IMR-90 (cell line): ENCODE data around the gene CEBPB. TPM values are rescaled to one million over a fixed set of nuclear protein-coding genes. Genes with fewer than 3 reads are reported as not detected.

Source experiments
- ATAC-seq: fragments of 200-7000 bp; cut with Tn5 transposase; 2 replicates; pipeline ENCODE4 v1.9.1; 2020; ENCODE audit warnings: low read depth, mild to moderate bottlenecking, moderate library complexity
- BruUV-seq: library from RNA; stranded (reverse); fragments of 400-500 nt; replicated peaks from 2 replicates; lab custom pipeline; 2021; lab: Mats Ljungman, UMichigan
- CTCF ChIA-PET: fragments of 300-600 bp; formaldehyde crosslinking; extraction: SDS; loops from one replicate; lab custom pipeline; 2021; ENCODE audit warnings: antibody characterized with exemption; lab: Yijun Ruan, JAX
- POLR2A ChIA-PET: fragments of 300-600 bp; sonication (Branson Sonifier 250); formaldehyde crosslinking; loops from one replicate; lab custom pipeline; 2022; ENCODE audit warnings: antibody characterized with exemption; ENCODE audit not compliant: unreplicated experiment; lab: Charles Lee
- DNase-seq: peaks from one replicate; pipeline ENCODE4 v3.0.0; 2013
- H2AFZ ChIP-seq: replicated peaks from 2 replicates; pipeline ENCODE3; 2013; ENCODE audit warnings: low read length, mild to moderate bottlenecking; ENCODE audit not compliant: poor library complexity
- H2AK5ac ChIP-seq: 2 replicates; pipeline ENCODE4 v1.6.1; 2013; ENCODE audit warnings: low read depth, low read length, inconsistent platforms
- H2AK9ac ChIP-seq: replicated peaks from 2 replicates; pipeline ENCODE3; 2013; ENCODE audit warnings: mild to moderate bottlenecking, low read depth, low read length, moderate library complexity; ENCODE audit not compliant: poor library complexity
- H2BK120ac ChIP-seq: 2 replicates; pipeline ENCODE4 v1.6.1; 2013; ENCODE audit warnings: low read depth, low read length, inconsistent platforms
- H2BK15ac ChIP-seq: 3 replicates; pipeline ENCODE4 v1.6.1; 2013; ENCODE audit warnings: low read depth, low read length, inconsistent platforms
- H2BK20ac ChIP-seq: 2 replicates; pipeline ENCODE4 v1.6.1; 2013; ENCODE audit warnings: low read depth, mild to moderate bottlenecking, inconsistent platforms, low read length, moderate library complexity
- H2BK5ac ChIP-seq: 2 replicates; pipeline ENCODE4 v1.6.1; 2013; ENCODE audit warnings: mild to moderate bottlenecking, low read depth, low read length, inconsistent platforms; ENCODE audit not compliant: poor library complexity, severe bottlenecking
- H3K14ac ChIP-seq: replicated peaks from 2 replicates; pipeline ENCODE4 v1.6.1; 2013; ENCODE audit warnings: low read depth, low read length, inconsistent platforms
- H3K18ac ChIP-seq: 2 replicates; pipeline ENCODE4 v1.6.1; 2013; ENCODE audit warnings: low read depth, low read length, control low read depth
- H3K23ac ChIP-seq: 2 replicates; pipeline ENCODE4 v1.6.1; 2013; ENCODE audit warnings: low read depth, low read length, inconsistent platforms
- H3K27ac ChIP-seq: 2 replicates; pipeline ENCODE4 v1.5.1; 2013; ENCODE audit warnings: mild to moderate bottlenecking, control low read depth, low read length; ENCODE audit not compliant: insufficient read depth
- H3K27me3 ChIP-seq: 2 replicates; pipeline ENCODE4 v1.6.1; 2013; ENCODE audit warnings: low read length; ENCODE audit not compliant: control insufficient read depth, insufficient read depth
- H3K36me3 ChIP-seq: 2 replicates; pipeline ENCODE4 v1.6.1; 2013; ENCODE audit warnings: low read length, mixed read lengths; ENCODE audit not compliant: control insufficient read depth, insufficient read depth
- H3K4ac ChIP-seq: 2 replicates; pipeline ENCODE4 v1.6.1; 2013; ENCODE audit warnings: low read depth, low read length, inconsistent platforms
- H3K4me1 ChIP-seq: 2 replicates; pipeline ENCODE4 v1.6.1; 2013; ENCODE audit warnings: low read length, mixed read lengths; ENCODE audit not compliant: control insufficient read depth, insufficient read depth
- H3K4me2 ChIP-seq: 2 replicates; pipeline ENCODE4 v1.6.1; 2013; ENCODE audit warnings: low read depth, mild to moderate bottlenecking, control low read depth, low read length, moderate library complexity
- H3K4me3 ChIP-seq: 2 replicates; pipeline ENCODE4 v1.5.1; 2013; ENCODE audit warnings: low read depth, mild to moderate bottlenecking, control low read depth, low read length, moderate library complexity; ENCODE audit not compliant: insufficient read depth
- H3K56ac ChIP-seq: 2 replicates; pipeline ENCODE4 v1.6.1; 2013; ENCODE audit warnings: low read length, inconsistent platforms; ENCODE audit not compliant: insufficient read depth; ENCODE audit errors: extremely low read depth
- H3K79me1 ChIP-seq, 2 experiments: 2 replicates each; pipeline ENCODE4 v1.6.1; 2013; ENCODE audit warnings: low read length in 2 of 2, inconsistent platforms in 1 of 2, low read depth in 1 of 2
- H3K9ac ChIP-seq: 2 replicates; pipeline ENCODE4 v1.6.1; 2013; ENCODE audit warnings: low read depth, low read length, control low read depth
- H3K9me1 ChIP-seq: 2 replicates; pipeline ENCODE4 v1.6.1; 2013; ENCODE audit warnings: low read length, inconsistent platforms; ENCODE audit not compliant: insufficient read depth
- H3K9me3 ChIP-seq: 2 replicates; pipeline ENCODE4 v1.6.1; 2013; ENCODE audit warnings: low read length; ENCODE audit not compliant: control insufficient read depth, insufficient read depth
- H4K20me1 ChIP-seq: 2 replicates; pipeline ENCODE4 v1.6.1; 2013; ENCODE audit warnings: low read length, inconsistent platforms; ENCODE audit not compliant: insufficient read depth
- H4K5ac ChIP-seq: 2 replicates; pipeline ENCODE4 v1.6.1; 2013; ENCODE audit warnings: mild to moderate bottlenecking, low read depth, low read length, control low read depth
- H4K8ac ChIP-seq, 2 experiments: 2 replicates each; pipeline ENCODE4 v1.6.1; 2013; ENCODE audit warnings: low read depth in 2 of 2, low read length in 2 of 2, control low read depth in 1 of 2, inconsistent platforms in 1 of 2
- H4K91ac ChIP-seq: 2 replicates; pipeline ENCODE4 v1.6.1; 2013; ENCODE audit warnings: low read depth, low read length, inconsistent platforms; ENCODE audit not compliant: insufficient read depth
- BHLHE40 ChIP-seq: fragments of 150-350 bp; IDR thresholded peaks from 2 replicates; pipeline ENCODE4 v1.6.1; 2016; ENCODE audit warnings: mild to moderate bottlenecking, low read depth, low read length
- CHD1 ChIP-seq: IDR thresholded peaks from 2 replicates; pipeline ENCODE4 v1.6.1; 2012; ENCODE audit warnings: low read depth, low read length, improper control_type of control experiment
- NFE2L2 ChIP-seq: fragments of 150-350 bp; IDR thresholded peaks from 2 replicates; pipeline ENCODE4 v1.6.1; 2016; ENCODE audit warnings: low read depth, mild to moderate bottlenecking, low read length
- POLR2A ChIP-seq: IDR thresholded peaks from 2 replicates; pipeline ENCODE4 v1.6.1; 2012; ENCODE audit warnings: mild to moderate bottlenecking, low read depth, low read length
- RAD21 ChIP-seq: IDR thresholded peaks from 2 replicates; pipeline ENCODE4 v1.6.1; 2012; ENCODE audit warnings: low read length, improper control_type of control experiment
- RCOR1 ChIP-seq: IDR thresholded peaks from 2 replicates; pipeline ENCODE4 v1.6.1; 2012; ENCODE audit warnings: mild to moderate bottlenecking, low read length, improper control_type of control experiment; ENCODE audit not compliant: insufficient replicate concordance
- SMC3 ChIP-seq: fragments of 150-350 bp; IDR thresholded peaks from 2 replicates; pipeline ENCODE4 v1.6.1; 2016; ENCODE audit warnings: low read depth, mild to moderate bottlenecking, antibody characterized with exemption, low read length, moderate library complexity
- WGBS, 2 experiments: methylation state at CpG; one replicate each; pipeline versions ENCODE4 v1.1.5 to v1.1.7; 2013; ENCODE audit warnings: missing lambda C conversion rate in 2 of 2; ENCODE audit not compliant: insufficient read length in 1 of 2; ENCODE audit errors: extremely low coverage in 2 of 2; 5-methylcytosine and 5-hydroxymethylcytosine counted together
- dilution Hi-C: fragments of 300-500 bp; cut with HindIII; formaldehyde crosslinking; loops from one replicate; pipeline ENCODE4 v1.14.3; 2018; ENCODE audit warnings: low sequenced_read_pairs; ENCODE audit not compliant: unreplicated experiment
- in situ Hi-C: fragments of 300-500 bp; cut with MboI; formaldehyde crosslinking; loops from 3 replicates; pipeline ENCODE4 v1.14.3; 2019; ENCODE audit warnings: low sequenced_read_pairs, inconsistent platforms, mixed read lengths
- intact Hi-C: fragments of 100-400 bp; cut with micrococcal nuclease; formaldehyde crosslinking; loops from 2 replicates; pipeline ENCODE4 v1.10.0; 2022
- polyA plus RNA-seq, 3 experiments: library from polyadenylated mRNA; depleted of rRNA; stranded (reverse); fragments of >200 nt; gene quantifications; 2 replicates each; pipeline ENCODE4 v1.2.3, GENCODE V29; 2012; ENCODE audit warnings: low replicate concordance in 1 of 3
- total RNA-seq: library from RNA; depleted of rRNA; stranded (reverse); fragments of >200 nt; gene quantifications from 2 replicates; pipeline ENCODE4 v1.2.3, GENCODE V29; 2012
- TF ChIP-seq, protein P1 (sequence below): fragments of 150-350 bp; IDR thresholded peaks from 2 replicates; pipeline ENCODE4 v1.6.1; 2017; ENCODE audit warnings: mild to moderate bottlenecking, antibody characterized with exemption, low read length, low read depth
- TF ChIP-seq, protein P2 (sequence below): conservative IDR thresholded peaks from 2 replicates; pipeline ENCODE4 v1.5.1; 2012; ENCODE audit warnings: mild to moderate bottlenecking, low read depth, low read length, improper control_type of control experiment
- TF ChIP-seq, protein P3 (sequence below): fragments of 150-350 bp; IDR thresholded peaks from 2 replicates; pipeline ENCODE4 v1.6.1; 2016; ENCODE audit warnings: low read depth, mild to moderate bottlenecking, low read length, moderate library complexity, borderline replicate concordance

Gene CEBPB
- total and polyA plus RNA-seq, 2 of the 4 experiments (the other 2 are of a cell fraction), result 3.4 to 17.4 TPM

DNA sequence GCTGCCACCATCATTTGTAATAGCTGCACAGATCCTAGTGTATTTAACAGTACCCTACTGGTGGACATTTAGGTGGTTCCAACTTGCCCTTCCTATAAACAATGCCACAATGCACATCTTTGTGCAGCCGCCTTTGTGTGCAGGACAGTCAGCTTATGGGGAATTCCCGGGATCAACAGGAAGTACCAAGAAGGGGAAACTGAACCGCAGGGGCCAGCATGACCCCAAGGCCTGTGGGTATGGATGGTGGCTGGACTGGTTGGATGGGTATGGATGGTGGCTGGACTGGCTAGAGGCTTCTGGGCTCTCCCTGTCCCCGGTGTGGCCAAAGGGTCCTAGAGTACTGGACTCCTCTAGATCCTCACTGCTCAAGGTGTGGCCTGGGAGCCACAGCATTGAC is 46.7 kb downstream of the CEBPB start:
- H3K4me1 ChIP-seq, result peaks cover 4% of the 10 kb centered on the region; the same call in 1 of the 2 replicates
- H3K14ac ChIP-seq, result no peak overlapping the region
- no peak overlapping the region for H3K23ac ChIP-seq
- no CpG with 5 or more reads among the region's 4 CpGs for WGBS, 2 experiments
- no peak overlapping the region for H4K8ac ChIP-seq
- no peak overlapping the region for H2BK20ac ChIP-seq
- no peaks in the 10 kb centered on the region for H3K79me1 ChIP-seq
- no peaks in the 10 kb centered on the region for H3K9me3 ChIP-seq
- intact Hi-C loops (no loop called here), in situ Hi-C loops (no loop called here), dilution Hi-C loops (no loop called here)
- no peak for TF ChIP-seq SMC3
- TF ChIP-seq POLR2A, result no peak
- no peak for TF ChIP-seq CHD1
- no peak for TF ChIP-seq NFE2L2
- TF ChIP-seq RCOR1, result no peak
- TF ChIP-seq, protein P1, sequence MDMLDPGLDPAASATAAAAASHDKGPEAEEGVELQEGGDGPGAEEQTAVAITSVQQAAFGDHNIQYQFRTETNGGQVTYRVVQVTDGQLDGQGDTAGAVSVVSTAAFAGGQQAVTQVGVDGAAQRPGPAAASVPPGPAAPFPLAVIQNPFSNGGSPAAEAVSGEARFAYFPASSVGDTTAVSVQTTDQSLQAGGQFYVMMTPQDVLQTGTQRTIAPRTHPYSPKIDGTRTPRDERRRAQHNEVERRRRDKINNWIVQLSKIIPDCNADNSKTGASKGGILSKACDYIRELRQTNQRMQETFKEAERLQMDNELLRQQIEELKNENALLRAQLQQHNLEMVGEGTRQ, result no peak
- TF ChIP-seq, protein P2, sequence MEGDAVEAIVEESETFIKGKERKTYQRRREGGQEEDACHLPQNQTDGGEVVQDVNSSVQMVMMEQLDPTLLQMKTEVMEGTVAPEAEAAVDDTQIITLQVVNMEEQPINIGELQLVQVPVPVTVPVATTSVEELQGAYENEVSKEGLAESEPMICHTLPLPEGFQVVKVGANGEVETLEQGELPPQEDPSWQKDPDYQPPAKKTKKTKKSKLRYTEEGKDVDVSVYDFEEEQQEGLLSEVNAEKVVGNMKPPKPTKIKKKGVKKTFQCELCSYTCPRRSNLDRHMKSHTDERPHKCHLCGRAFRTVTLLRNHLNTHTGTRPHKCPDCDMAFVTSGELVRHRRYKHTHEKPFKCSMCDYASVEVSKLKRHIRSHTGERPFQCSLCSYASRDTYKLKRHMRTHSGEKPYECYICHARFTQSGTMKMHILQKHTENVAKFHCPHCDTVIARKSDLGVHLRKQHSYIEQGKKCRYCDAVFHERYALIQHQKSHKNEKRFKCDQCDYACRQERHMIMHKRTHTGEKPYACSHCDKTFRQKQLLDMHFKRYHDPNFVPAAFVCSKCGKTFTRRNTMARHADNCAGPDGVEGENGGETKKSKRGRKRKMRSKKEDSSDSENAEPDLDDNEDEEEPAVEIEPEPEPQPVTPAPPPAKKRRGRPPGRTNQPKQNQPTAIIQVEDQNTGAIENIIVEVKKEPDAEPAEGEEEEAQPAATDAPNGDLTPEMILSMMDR, result no peak
- TF ChIP-seq, protein P3, sequence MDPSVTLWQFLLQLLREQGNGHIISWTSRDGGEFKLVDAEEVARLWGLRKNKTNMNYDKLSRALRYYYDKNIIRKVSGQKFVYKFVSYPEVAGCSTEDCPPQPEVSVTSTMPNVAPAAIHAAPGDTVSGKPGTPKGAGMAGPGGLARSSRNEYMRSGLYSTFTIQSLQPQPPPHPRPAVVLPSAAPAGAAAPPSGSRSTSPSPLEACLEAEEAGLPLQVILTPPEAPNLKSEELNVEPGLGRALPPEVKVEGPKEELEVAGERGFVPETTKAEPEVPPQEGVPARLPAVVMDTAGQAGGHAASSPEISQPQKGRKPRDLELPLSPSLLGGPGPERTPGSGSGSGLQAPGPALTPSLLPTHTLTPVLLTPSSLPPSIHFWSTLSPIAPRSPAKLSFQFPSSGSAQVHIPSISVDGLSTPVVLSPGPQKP, result no peak
- TF ChIP-seq BHLHE40, result no peak
- no peak for TF ChIP-seq RAD21
- no peak overlapping the region for H2BK15ac ChIP-seq
- H3K36me3 ChIP-seq, result no peaks in the 10 kb centered on the region
- no peak overlapping the region for H4K5ac ChIP-seq
- no peak overlapping the region for H3K9ac ChIP-seq
- BruUV-seq, result no TSS peak
- no peak overlapping the region for H3K4ac ChIP-seq
- no peak overlapping the region for H2AK5ac ChIP-seq
- H4K91ac ChIP-seq, result no peak overlapping the region
- H3K4me2 ChIP-seq, result no peak overlapping the region
- CTCF ChIA-PET, result no interaction called here
- no peak overlapping the region for H2BK120ac ChIP-seq
- H4K20me1 ChIP-seq, result no peaks in the 10 kb centered on the region
- no peak for ATAC-seq
- no peak overlapping the region for H3K27ac ChIP-seq
- no peak overlapping the region for H3K18ac ChIP-seq
- no peak overlapping the region for H2BK5ac ChIP-seq
- POLR2A ChIA-PET, result no interaction called here
- no peak overlapping the region for H2AFZ ChIP-seq
- no peak overlapping the region for H2AK9ac ChIP-seq
- DNase-seq, result no peak
- H3K27me3 ChIP-seq, result no peaks in the 10 kb centered on the region
- no peak overlapping the region for H3K56ac ChIP-seq
- H3K9me1 ChIP-seq, result peaks cover 3% of the 10 kb centered on the region; the same call in 1 of the 2 replicates
- H3K4me3 ChIP-seq, result no peak overlapping the region
